ENCODE results near the gene DOCK9. TPM values are rescaled to one million over a fixed set of nuclear protein-coding genes. Genes with fewer than 3 reads are reported as not detected.

DOCK9 gene
- total and polyA plus RNA-seq, 2 donors (not counting 1 experiment from before 2014, with no cell fraction given), result 18.2 TPM

DNA sequence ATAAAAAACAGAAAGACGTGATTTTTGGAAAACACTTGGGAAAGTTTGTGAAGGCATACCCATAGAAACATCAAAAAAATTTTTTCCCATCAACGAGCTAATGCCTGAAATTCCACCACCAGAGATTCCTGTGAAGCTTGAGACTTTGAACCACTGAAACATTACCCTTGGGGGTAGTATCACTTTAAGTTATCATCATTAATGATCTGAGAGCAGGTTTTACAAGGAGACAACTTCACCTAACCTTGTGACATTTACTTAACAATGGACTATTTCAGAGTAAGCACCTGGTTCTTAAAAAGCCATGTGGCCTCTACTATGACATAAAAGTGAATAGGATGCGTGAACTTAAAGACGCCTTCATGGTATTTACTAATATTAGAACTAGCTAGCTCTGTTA, 51.9 kb downstream of the DOCK9 start:
- Histone ChIP-seq H3K27me3 (ENCODE audit: control insufficient read depth, insufficient read depth, low read length) (no peaks in the 10 kb centered on the region), H3K9me3 (ENCODE audit: control insufficient read depth, insufficient read depth, low read depth, low read length) (no peaks in the 10 kb centered on the region), H2AFZ (ENCODE audit: low read length) (no peak overlapping the region), H3K4me3 (replicated peaks in 1 of 4; ENCODE audit: control extremely low read depth in 1 of 4, insufficient read depth in 1 of 4, low read depth in 3 of 4, low read length in 4 of 4) (no peak overlapping the region), H3K27ac (ENCODE audit: insufficient read depth, low read length) (no peak overlapping the region), H3K9ac (ENCODE audit: insufficient read depth, low read length) (no peak overlapping the region), H3K4me2 (ENCODE audit: extremely low read depth, insufficient read depth, low read length) (no peak overlapping the region), H3K4me1 (ENCODE audit: control insufficient read depth, extremely low read depth, insufficient read depth, low read length) (no peaks in the 10 kb centered on the region), H3K79me2 (ENCODE audit: control insufficient read depth, insufficient read depth, low read length) (no peaks in the 10 kb centered on the region), H3K36me3 (ENCODE audit: control insufficient read depth, insufficient read depth, low read length) (no peaks in the 10 kb centered on the region), H4K20me1 (ENCODE audit: control insufficient read depth, extremely low read depth, insufficient read depth, low read length) (no peaks in the 10 kb centered on the region)
- TF ChIP-seq, protein P1, sequence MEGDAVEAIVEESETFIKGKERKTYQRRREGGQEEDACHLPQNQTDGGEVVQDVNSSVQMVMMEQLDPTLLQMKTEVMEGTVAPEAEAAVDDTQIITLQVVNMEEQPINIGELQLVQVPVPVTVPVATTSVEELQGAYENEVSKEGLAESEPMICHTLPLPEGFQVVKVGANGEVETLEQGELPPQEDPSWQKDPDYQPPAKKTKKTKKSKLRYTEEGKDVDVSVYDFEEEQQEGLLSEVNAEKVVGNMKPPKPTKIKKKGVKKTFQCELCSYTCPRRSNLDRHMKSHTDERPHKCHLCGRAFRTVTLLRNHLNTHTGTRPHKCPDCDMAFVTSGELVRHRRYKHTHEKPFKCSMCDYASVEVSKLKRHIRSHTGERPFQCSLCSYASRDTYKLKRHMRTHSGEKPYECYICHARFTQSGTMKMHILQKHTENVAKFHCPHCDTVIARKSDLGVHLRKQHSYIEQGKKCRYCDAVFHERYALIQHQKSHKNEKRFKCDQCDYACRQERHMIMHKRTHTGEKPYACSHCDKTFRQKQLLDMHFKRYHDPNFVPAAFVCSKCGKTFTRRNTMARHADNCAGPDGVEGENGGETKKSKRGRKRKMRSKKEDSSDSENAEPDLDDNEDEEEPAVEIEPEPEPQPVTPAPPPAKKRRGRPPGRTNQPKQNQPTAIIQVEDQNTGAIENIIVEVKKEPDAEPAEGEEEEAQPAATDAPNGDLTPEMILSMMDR (conservative IDR thresholded peaks at IDR 0.05 in 1 of 2, IDR thresholded peaks at IDR 0.05 in 1 of 2; ENCODE audit: low read depth in 1 of 2, low read length in 2 of 2), result no peak
- DNase-seq (ENCODE audit: low read depth in 2 of 2), result no peak

DNA sequence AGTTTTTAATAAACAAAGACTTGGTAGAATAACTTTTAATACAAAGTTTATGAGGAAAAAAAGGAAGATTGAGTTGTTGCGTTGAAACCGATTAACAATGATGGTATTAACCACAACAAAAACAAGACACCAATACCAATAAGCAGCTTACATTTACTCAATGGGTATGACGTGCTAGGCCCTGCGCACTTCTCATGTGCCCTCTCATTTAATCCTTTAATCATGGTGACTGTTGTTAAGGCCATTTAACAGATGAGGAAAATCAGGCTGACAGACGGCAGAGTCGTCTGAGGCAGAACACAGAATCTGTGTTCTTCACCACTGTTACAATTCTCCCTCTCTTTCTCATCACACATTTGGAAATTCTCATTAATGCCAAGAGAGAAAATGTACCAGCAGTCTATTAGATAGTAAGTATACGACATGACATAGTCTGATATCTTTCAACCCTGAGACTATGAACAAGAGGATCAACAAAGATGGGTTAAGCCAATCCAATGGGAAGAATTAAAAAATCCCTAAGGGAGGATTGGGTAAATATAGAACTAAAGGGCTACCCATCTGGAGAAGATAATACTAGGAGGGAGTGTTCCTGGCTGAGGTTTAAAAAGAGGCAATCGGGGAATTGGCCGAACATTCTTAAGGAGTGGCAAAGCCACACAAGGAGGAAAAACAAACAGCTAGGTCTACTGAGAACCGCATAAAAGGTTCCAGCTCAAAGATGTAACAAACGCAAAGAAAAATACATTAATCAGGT, 54.0 kb downstream of the DOCK9 start:
- peak in 1 of 2 donors; percentile 3 for DNase-seq (ENCODE audit: low read depth in 2 of 2)
- Histone ChIP-seq H3K9ac (ENCODE audit: insufficient read depth, low read length) (no peak overlapping the region), H3K27me3 (ENCODE audit: control insufficient read depth, insufficient read depth, low read length) (no peaks in the 10 kb centered on the region), H3K4me3 (replicated peaks in 1 of 4; ENCODE audit: control extremely low read depth in 1 of 4, insufficient read depth in 1 of 4, low read depth in 3 of 4, low read length in 4 of 4) (no peak overlapping the region), H3K27ac (ENCODE audit: insufficient read depth, low read length) (no peak overlapping the region), H3K4me1 (ENCODE audit: control insufficient read depth, extremely low read depth, insufficient read depth, low read length) (no peaks in the 10 kb centered on the region), H3K9me3 (ENCODE audit: control insufficient read depth, insufficient read depth, low read depth, low read length) (no peaks in the 10 kb centered on the region), H3K36me3 (ENCODE audit: control insufficient read depth, insufficient read depth, low read length) (no peaks in the 10 kb centered on the region), H4K20me1 (ENCODE audit: control insufficient read depth, extremely low read depth, insufficient read depth, low read length) (no peaks in the 10 kb centered on the region), H2AFZ (ENCODE audit: low read length) (no peak overlapping the region), H3K79me2 (ENCODE audit: control insufficient read depth, insufficient read depth, low read length) (no peaks in the 10 kb centered on the region), H3K4me2 (ENCODE audit: extremely low read depth, insufficient read depth, low read length) (no peak overlapping the region)
- TF ChIP-seq, protein P1 (conservative IDR thresholded peaks at IDR 0.05 in 1 of 2, IDR thresholded peaks at IDR 0.05 in 1 of 2; ENCODE audit: low read depth in 1 of 2, low read length in 2 of 2), result no peak
- TF ChIP-seq EZH2 (IDR thresholded peaks at IDR 0.05; ENCODE audit: low read length, missing control alignments), result no peak

DNA sequence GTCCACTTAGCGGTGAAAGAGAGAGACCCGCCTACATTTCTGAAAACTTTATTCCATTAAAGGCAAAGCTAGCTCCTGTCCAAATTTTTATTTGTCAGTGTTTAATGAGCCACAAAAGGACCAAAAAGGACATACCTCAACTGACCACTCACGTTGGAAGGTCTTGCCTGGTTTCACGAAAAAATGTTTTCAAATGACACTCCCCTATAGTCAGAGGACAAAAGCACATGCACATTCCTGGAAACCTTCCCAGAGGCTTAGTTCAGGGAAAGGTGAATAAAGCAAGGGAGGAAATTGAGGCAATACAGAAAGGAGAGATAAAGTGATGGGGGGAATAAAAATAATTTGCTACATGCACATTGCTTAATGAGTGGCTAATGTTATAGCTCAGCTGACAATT, 55.6 kb downstream of the DOCK9 start:
- no peak for TF ChIP-seq EZH2 (IDR thresholded peaks at IDR 0.05; ENCODE audit: low read length, missing control alignments)
- TF ChIP-seq, protein P1 (conservative IDR thresholded peaks at IDR 0.05 in 1 of 2, IDR thresholded peaks at IDR 0.05 in 1 of 2; ENCODE audit: low read depth in 1 of 2, low read length in 2 of 2), result no peak
- H3K27ac ChIP-seq (ENCODE audit: insufficient read depth, low read length), result no peak overlapping the region
- no peaks in the 10 kb centered on the region for H3K27me3 ChIP-seq (ENCODE audit: control insufficient read depth, insufficient read depth, low read length)
- no peak overlapping the region for H2AFZ ChIP-seq (ENCODE audit: low read length)
- peak in 1 of 2 donors; percentile 70 for DNase-seq (ENCODE audit: low read depth in 2 of 2)
- no peaks in the 10 kb centered on the region for H4K20me1 ChIP-seq (ENCODE audit: control insufficient read depth, extremely low read depth, insufficient read depth, low read length)
- no peak overlapping the region for H3K9ac ChIP-seq (ENCODE audit: insufficient read depth, low read length)
- H3K79me2 ChIP-seq (ENCODE audit: control insufficient read depth, insufficient read depth, low read length), result no peaks in the 10 kb centered on the region
- H3K4me1 ChIP-seq (ENCODE audit: control insufficient read depth, extremely low read depth, insufficient read depth, low read length), result no peaks in the 10 kb centered on the region
- H3K36me3 ChIP-seq (ENCODE audit: control insufficient read depth, insufficient read depth, low read length), result no peaks in the 10 kb centered on the region
- no peak overlapping the region for H3K4me2 ChIP-seq (ENCODE audit: extremely low read depth, insufficient read depth, low read length)
- no peaks in the 10 kb centered on the region for H3K9me3 ChIP-seq (ENCODE audit: control insufficient read depth, insufficient read depth, low read depth, low read length)
- no peak overlapping the region for H3K4me3 ChIP-seq (replicated peaks in 1 of 4; ENCODE audit: control extremely low read depth in 1 of 4, insufficient read depth in 1 of 4, low read depth in 3 of 4, low read length in 4 of 4)
